GM21529 (cell line): ENCODE measurements around the gene OOSP2.
"Not testable (repeated sequence)": the region's sequence is repeated elsewhere in the genome, so short reads cannot be mapped to it uniquely, and the experiment has no call there.

ENCODE experiments used
- ATAC-seq: cut with Tn5 transposase; IDR thresholded peaks from one replicate; pipeline ENCODE4 v1.9.1; 2021; ENCODE audit not compliant: unreplicated experiment

The OOSP2 gene

GRCh38 chr11:60040109-60040508 is at the start of gene OOSP2:
Gene OOSP2, plus strand, starts transcription at chr11:60040409. Its CDS starts 51 bp downstream, at chr11:60040460.
- ATAC-seq = no peak

GRCh38 chr11:59990421-59990820 is 49.8 kb upstream of the OOSP2 start:
- no peak for ATAC-seq

- no peak for ATAC-seq
Observed at GRCh38 chr11:59992425-59992824, 47.8 kb upstream of the OOSP2 start.

GRCh38 chr11:59997800-59998199 is 42.4 kb upstream of the OOSP2 start:
- no peak for ATAC-seq

- ATAC-seq = no peak
Observed at GRCh38 chr11:59999691-60000090, 40.5 kb upstream of the OOSP2 start.

- no peak for ATAC-seq
Observed at GRCh38 chr11:60003729-60004128, 36.5 kb upstream of the OOSP2 start.

GRCh38 chr11:60005360-60005759 is 34.8 kb upstream of the OOSP2 start:
- ATAC-seq = no peak

GRCh38 chr11:60016881-60017280 is 23.3 kb upstream of the OOSP2 start, which contains the start of gene OOSP4B:
Gene OOSP4B, plus strand, starts transcription at chr11:60017181.
- no peak for ATAC-seq

- no peak for ATAC-seq
Observed at GRCh38 chr11:60018058-60018457, 22.2 kb upstream of the OOSP2 start.

- not testable (repeated sequence) for ATAC-seq
Observed at GRCh38 chr11:60020376-60020775, 19.8 kb upstream of the OOSP2 start.

- no peak for ATAC-seq
Observed at GRCh38 chr11:60029015-60029632, 11.1 kb upstream of the OOSP2 start.

GRCh38 chr11:60050422-60050821 is 10.2 kb downstream of the OOSP2 start:
- ATAC-seq = not testable (repeated sequence)

GRCh38 chr11:60050839-60051238 is 10.6 kb downstream of the OOSP2 start:
- ATAC-seq = not testable (repeated sequence)

- ATAC-seq = no peak
Observed at GRCh38 chr11:60056349-60056969, 16.2 kb downstream of the OOSP2 start, which contains the start of gene MS4A3. Gene MS4A3, plus strand, starts transcription at chr11:60056665. Its CDS starts 4,496 bp downstream, at chr11:60061161.

GRCh38 chr11:60059052-60059451 is 18.8 kb downstream of the OOSP2 start:
- no peak for ATAC-seq

- ATAC-seq = no peak
Observed at GRCh38 chr11:60059521-60060240, 19.5 kb downstream of the OOSP2 start.

GRCh38 chr11:60064111-60064510 is 23.9 kb downstream of the OOSP2 start:
- no peak for ATAC-seq

- no peak for ATAC-seq
Observed at GRCh38 chr11:60065801-60066200, 25.6 kb downstream of the OOSP2 start.

- ATAC-seq = no peak
Observed at GRCh38 chr11:60069450-60069849, 29.2 kb downstream of the OOSP2 start.

- not testable (repeated sequence) for ATAC-seq
Observed at GRCh38 chr11:60071644-60072043, 31.4 kb downstream of the OOSP2 start.

GRCh38 chr11:60077216-60077817 is 37.1 kb downstream of the OOSP2 start:
- ATAC-seq = no peak

- ATAC-seq = no peak
Observed at GRCh38 chr11:60077981-60078380, 37.8 kb downstream of the OOSP2 start.
